ENCODE data around the gene UGT8.
"Not testable (repeated sequence)": the region's sequence is repeated elsewhere in the genome, so short reads cannot be mapped to it uniquely, and the experiment has no call there.

Gene UGT8

GRCh38 chr4:114607056-114607455 is 8.4 kb downstream of the UGT8 start:
- DNase-seq, result no peak

- DNase-seq, result no peak
These were observed 15.0 kb downstream of the UGT8 start for GRCh38 chr4:114613560-114613959.

GRCh38 chr4:114615435-114615834 is 16.8 kb downstream of the UGT8 start:
- no peak for DNase-seq

- DNase-seq, result not testable (repeated sequence)
These were observed 17.4 kb downstream of the UGT8 start for GRCh38 chr4:114616036-114616435.

- no peak for DNase-seq
These were observed 27.6 kb downstream of the UGT8 start for GRCh38 chr4:114626196-114626595.

GRCh38 chr4:114636192-114636935 is 37.8 kb downstream of the UGT8 start:
- no peak for DNase-seq

GRCh38 chr4:114642173-114642780 is 43.7 kb downstream of the UGT8 start:
- DNase-seq, result no peak

GRCh38 chr4:114649908-114650307 is 51.3 kb downstream of the UGT8 start:
- DNase-seq, result no peak

- DNase-seq, result no peak
These were observed 55.1 kb downstream of the UGT8 start for GRCh38 chr4:114653675-114654074.

- no peak for DNase-seq
These were observed 56.0 kb downstream of the UGT8 start for GRCh38 chr4:114654592-114654991.

- DNase-seq, result no peak
These were observed 59.6 kb downstream of the UGT8 start for GRCh38 chr4:114658179-114658578.

- no peak for DNase-seq
These were observed 60.2 kb downstream of the UGT8 start for GRCh38 chr4:114658776-114659175.

GRCh38 chr4:114659386-114660008 is 60.9 kb downstream of the UGT8 start:
- DNase-seq, result peak; percentile 30 to 41

- DNase-seq, result no peak
These were observed 64.5 kb downstream of the UGT8 start for GRCh38 chr4:114663083-114663482.

GRCh38 chr4:114668577-114668976 is 70.0 kb downstream of the UGT8 start:
- DNase-seq, result no peak

- not testable (repeated sequence) for DNase-seq
These were observed 72.1 kb downstream of the UGT8 start for GRCh38 chr4:114670733-114671132.

GRCh38 chr4:114673306-114673705 is 74.7 kb downstream of the UGT8 start:
- no peak for DNase-seq

GRCh38 chr4:114674080-114674479 is 75.5 kb downstream of the UGT8 start:
- no peak for DNase-seq

- DNase-seq, result no peak
These were observed 78.9 kb downstream of the UGT8 start for GRCh38 chr4:114677346-114677979.

GRCh38 chr4:114684462-114684861 is 85.9 kb downstream of the UGT8 start:
- no peak for DNase-seq

GRCh38 chr4:114688059-114688458 is 89.5 kb downstream of the UGT8 start:
- DNase-seq, result no peak

- DNase-seq, result no peak
These were observed 92.0 kb downstream of the UGT8 start for GRCh38 chr4:114690571-114690970.

- DNase-seq, result no peak
These were observed 93.3 kb downstream of the UGT8 start for GRCh38 chr4:114691865-114692264.

- DNase-seq, result no peak
These were observed 94.4 kb downstream of the UGT8 start for GRCh38 chr4:114692958-114693357.

All from activated T-cell treated with anti-CD3 and anti-CD28 coated beads, Interleukin-2, amount 50 U/mL, for 48 hours (primary cell).